NCI-H524 (cell line): ENCODE measurements around the gene CELF4.

Source experiments
- DNase-seq, 2 experiments: peaks; one replicate each; lab custom pipeline; 2025; lab: John Stamatoyannopoulos, UW

The CELF4 gene

DNA sequence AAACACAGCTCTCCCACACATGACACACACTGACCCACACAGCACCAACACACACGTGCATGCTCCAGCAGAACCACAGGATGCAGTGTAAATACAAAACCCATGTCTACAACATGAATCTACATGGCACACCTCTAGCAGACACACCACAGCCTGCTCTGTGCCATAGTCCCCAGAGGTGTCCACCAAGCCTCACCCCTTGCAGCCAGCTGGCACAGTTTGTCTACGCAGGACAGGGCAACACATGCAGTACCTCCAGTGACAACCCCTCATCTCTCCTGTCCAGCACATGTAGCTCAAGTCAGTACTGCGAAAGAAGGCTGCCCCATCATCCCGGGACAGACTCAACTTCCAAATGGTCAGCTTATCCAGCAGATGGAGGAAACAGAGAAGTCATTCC lies 18.9 kb downstream of the CELF4 start:
- DNase-seq: no peak

DNA sequence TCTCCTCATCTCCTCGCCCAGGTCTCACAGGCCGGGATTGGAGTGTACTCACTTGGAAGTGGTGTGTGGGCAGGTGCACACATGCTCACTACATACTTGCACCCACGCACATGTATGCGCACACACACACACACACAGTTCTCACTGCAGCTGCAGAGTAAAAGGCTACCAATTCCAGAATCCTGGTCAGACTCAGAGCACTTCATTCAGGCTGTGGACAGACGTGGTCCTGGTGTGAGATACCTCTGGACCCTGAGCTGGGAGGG lies 19.4 kb downstream of the CELF4 start:
- no peak for DNase-seq

DNA sequence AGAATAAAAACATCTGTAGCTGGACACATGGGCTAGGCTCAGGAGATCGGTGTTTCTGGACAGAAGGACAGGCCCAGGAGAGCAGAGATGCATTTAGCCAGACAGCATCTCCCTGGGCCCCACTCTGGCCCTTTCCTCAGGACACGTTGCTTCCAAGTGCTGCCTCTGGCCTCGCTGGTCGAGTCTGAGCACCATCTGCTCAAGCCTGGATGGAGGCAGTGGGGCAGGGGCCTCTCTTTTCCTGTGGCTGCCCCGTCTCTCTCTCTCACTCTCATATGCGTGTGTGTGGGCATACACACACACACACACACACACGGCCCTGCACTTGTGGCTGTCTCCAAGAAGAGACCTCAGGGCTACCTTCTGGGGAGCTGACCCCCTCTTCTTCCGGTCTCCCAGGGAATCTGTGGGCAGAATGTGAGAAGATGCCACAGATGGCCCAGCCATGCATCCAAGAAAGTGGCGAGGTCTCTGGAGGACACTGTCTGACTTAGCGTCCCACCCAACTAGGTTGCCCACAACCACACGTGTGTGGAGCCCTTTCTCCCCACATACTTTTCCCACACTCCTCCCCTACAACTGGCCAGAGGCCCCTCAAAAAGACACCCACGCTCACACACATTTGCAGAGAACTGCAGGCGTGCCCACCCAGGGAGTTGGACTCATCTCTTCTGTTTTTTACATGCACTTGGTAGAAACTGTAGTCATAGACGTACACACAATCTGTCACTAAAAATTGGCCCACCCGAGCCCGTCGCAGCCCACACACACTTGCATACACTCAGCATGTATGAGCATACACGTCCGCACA lies 19.9 kb downstream of the CELF4 start:
- DNase-seq: no peak

DNA sequence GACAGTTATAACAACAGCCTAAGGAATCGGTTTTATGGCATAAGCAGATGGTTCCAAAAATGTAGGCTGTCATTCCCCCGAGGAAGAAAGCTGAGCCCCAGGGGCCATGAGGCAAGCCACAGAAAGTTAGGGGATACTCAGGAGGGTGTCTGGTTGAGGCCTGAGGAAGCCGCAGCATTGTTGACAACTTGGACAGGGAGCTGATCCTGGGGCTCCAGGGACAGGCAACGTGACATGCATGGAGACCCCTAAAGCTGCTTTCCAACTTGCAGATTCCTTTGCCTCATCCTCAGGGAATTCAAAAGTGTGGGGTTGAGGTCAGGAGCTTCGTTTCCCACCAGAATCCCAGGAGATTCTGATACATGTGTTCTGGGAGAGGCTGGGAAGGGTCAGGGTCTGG lies 20.9 kb downstream of the CELF4 start:
- no peak for DNase-seq

DNA sequence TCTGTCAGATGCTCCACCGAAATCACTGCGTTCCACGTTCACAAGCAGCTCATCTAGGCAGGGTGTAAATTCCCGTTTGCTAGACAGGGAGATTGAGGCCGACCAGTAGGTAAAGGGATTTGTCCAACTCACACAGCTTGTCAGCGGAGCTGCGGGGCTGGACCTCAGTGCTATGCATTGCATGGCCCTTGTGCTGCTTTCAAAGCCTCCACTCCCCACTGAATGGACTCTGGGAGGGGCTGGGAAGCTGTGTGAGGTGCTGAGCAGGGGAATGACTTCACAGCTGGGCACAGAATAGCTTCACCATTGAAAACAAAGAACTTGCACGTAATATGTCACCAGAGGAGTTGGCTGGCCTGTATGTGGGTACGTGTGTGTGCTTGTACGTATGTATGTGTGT lies 21.4 kb downstream of the CELF4 start:
- no peak for DNase-seq

DNA sequence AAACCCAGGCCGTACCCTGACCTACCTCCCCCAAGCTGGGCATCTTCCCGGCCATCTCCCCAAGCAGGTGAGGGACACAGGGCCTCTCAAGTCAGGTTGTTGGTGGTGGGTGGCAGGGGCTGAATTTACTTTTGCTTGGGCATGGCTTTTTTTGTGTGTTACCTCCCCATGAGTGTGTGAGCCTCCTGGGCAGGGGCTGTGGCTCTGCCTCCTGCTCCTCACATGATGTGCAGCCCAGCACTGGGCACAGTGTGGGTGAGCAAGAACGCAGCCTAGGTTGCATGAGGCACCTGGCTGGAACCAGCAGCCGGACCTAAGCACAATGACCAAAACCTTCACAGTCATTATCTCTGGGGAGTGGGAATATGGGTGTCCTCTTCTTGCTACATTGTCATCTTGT lies 22.3 kb downstream of the CELF4 start:
- DNase-seq: no peak

DNA sequence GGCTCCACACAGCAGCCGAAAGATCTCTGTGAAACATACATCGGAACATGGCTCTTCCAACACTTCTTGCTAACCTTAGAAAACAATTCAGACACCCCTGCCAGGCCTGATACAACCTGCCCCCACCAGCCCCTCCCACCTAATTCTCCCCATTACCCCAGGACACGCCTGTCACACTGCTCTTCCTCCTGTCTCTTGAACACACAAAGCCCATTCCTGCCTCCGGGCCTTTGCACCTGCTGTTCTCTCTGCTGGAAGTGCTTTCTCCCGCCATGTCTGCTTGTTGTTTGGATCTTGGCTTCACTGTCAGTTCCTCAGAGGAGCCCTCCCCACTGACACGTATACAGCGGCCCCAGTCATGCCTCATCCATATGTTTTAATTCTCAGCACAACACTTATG lies 24.1 kb downstream of the CELF4 start:
- DNase-seq: no peak

DNA sequence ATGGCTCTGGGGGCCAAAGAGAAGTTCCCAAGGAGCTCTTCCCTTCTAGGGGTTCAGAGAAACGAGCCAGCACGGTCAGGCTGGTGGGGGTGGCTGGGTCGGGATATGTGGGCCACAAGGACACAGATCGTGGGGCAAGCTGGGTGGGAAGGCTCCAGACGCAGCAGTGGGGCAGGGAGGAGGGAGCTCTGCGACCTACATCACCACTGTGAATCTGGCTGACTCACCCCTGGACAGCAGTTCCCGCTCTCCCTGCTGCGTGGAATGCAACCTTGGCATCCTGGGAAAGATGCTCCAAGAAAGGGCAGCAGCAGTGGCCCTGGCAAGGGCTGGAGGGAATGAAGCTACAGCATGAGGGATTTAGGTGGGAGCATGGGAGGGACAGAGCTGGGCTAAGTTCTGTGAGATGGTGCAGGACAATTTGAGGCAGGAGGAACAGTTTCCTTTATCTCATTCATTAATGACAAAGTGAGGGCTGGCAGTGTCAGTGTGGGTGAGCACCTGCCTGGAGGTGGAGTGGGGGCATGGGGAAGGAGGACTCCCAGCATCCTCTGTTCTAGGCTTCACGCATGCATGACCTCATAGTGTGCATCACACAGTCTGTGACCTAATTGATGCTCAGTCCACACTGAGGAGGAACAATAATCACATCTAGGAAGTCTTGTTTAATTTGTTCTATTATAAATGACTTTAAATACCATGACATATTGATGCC lies 25.0 kb downstream of the CELF4 start:
- no peak for DNase-seq

DNA sequence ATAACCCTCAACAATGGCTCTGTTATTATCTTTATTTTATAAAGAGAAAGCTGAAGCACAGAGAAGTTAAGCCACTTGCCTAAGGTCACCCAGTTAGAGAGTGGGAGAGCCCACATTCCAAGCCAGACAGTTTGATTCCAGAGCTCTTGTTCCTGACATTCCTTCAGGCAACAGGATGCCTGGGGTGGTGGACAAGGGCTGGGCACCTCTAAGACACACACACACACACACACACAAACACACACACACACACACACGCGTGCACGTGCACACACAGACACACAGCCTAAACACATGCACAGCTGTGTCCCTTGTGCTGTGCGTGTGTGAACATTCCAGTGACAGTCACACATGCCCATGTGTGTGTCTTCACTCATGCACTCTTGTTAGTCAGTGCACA lies 26.4 kb downstream of the CELF4 start:
- DNase-seq: no peak

DNA sequence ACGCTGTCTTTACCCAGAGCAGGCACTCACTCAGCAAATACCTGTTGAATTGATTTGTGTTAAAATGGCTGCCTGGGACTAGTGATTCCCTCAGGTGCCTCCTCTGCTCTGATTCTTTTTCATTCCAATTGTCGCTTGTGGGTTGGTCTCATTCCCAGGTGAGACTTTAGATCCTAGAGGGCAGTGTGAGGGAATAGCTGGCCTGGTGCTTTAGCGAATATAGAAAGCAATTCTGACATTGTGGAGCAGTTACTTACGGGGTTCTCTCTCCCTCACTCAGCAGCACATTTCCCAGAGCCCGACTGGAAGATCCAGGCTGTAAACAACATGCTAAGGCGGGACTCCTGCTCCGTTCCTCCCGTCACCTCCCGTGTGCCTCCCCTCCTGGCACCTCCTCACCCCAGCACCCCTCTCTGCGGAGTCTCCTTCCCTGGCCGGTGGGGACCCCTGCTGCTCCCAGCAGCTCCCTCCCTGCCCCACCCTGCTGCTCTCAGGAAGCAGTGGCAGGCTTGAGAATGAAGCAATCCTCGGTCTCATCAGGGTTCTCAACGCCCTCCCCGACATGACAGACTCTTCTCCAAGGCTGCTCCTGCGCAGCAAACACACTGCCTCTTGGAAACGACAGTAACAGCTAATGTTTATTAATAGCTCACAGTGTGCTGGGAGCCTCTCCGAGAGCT lies 26.9 kb downstream of the CELF4 start:
- DNase-seq: no peak

DNA sequence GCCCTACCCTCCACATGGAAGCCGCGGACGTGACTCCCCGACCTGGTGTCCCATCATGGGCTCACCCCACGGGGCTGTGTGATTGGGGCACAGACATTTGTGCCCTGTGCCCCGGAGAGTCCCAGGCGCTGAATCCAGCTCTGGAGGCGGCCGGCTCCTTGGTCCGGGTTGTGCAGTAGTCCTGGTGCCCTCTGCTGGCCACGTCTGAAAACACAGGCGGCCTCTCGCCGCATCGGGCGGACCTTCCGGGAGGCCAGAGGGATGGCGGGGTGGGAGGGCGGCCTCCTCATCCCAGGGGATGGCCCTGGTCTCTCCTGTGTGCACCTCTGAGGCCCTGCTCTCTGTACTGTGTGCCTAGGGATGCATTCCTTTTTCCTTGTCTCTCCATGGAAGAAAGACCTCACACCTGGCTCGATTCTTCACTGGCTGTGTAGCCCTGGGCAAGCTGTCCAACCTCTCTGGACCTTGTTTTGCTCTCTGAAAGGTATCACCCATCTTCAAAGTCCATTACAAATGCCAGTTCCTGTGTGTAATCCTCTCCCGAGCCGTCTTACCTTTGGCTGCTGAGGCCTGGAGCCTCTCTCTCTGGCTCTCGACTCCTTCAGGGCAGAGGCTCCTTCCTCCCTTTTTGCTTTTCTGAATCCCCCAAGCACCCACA lies 27.6 kb downstream of the CELF4 start:
- DNase-seq: peak; percentile 58 to 61

DNA sequence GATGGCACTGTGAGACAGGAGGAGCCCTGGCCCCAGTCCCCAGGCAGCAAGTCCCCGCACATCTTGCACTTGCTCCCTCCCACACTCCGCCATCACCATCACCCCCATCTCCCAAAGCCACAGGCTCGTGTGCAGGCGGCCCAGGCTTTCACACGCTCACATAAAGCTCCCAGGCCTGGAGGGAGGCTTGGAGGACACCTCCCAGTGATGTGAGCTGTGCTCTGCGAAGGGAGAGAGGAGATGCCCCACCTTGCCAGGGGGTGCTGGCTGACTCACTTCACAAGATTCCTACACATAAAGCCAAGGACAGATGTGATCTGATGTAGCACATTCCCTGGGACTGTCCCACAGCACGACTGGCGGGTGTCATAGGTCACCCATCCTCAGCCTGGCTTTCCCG lies 28.9 kb downstream of the CELF4 start:
- DNase-seq: no peak

DNA sequence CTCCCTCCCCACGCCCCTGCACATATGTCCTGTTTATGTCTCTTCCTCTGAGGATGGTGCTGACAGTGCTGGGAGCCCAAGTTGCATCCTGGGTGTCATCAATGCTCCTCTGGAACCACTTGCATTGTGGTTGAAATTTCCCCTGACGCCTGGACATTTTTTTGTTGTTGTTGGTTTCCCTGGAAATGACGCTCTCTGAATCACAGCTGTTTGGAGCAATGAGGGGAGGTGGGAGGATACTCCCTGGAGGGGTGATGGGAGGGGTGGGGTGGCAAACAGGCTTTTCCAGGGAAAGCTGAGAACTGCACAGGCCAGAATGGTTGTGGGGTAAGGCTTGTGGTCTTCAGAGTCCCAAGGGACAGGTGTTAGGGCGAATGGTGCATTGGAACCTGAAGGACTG lies 29.6 kb downstream of the CELF4 start:
- DNase-seq: no peak

DNA sequence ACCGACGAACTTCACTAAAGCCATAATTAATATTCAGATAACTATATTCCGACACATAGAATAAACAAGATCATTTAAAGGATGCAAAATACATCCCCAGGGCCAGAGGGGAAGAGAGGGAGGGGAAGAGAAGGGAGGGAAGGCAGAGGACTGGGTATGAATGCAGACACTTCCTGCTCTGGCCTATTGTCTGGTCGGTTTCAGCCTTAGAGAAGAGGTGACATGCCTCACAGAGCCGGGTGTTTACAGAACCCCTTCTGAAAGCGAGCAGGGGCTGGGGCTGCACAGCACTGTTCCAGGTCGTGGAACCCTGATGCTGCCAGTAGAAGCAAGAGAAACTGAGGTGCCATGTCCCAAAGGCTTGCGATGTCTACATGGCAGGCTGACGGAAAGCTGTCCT lies 31.0 kb downstream of the CELF4 start:
- no peak for DNase-seq

DNA sequence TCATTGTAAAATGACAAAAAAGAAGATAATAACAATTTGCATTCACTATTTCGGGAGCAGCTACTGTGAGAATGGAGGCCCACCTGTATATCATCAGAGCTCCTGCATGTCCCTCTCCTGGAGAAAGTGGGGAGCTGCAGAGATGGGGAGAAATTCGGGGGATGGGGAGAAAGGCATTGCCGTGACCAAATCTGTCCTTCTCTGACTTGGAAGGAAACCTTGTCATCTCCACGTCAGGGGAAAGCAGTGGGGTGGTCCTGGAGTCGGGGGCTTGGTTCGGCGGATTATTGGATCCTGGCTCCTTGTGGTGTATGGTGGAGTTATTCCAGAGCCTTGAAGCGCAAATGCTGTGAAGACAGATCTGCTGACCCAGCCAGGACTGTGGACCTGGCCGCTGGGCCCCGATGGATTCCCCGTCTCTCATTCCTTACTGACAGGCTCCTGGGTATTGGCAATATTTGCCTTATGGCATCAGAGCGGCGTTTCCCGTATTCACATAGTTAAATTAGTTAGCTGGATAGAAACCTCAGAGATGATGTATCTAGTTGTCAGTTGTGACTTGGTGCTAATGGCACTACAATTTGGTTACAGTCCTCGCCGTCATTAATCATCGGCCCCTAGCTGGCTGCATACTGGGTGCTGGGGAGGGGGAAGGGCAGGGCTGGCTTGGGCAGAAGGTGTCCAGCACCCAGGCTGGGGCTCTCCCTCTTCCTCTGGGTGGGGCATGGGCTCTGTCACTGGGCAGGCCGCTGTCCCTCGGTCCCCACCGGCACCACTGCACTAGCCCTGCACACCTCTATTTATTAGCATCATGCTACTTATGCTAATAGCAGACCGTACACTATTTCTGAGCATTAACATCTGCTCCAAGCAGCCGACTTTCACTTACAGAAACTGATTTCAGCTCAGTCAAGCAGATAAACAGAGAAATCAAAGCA lies 31.7 kb downstream of the CELF4 start:
- peak in 1 of 2 experiments; percentile 36 for DNase-seq

DNA sequence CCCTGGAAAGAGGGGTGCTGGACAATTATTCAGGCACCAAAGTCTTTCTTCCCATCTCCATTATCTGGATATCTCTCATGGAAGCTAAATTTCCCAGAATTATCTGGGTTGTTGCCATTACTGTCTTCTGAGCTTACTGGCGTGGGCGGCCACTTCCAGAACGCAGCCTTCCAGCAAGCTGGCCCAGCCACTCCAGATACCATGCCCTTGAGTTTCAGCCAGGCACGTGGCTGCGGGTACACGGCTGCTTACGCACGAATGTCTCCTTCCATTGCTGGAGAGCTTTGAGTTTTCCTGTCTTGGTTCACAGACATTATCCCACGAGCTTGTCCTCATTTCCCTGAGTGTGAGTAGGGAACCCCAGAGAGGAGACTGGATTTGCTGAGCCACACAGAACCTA lies 32.7 kb downstream of the CELF4 start:
- DNase-seq: no peak

DNA sequence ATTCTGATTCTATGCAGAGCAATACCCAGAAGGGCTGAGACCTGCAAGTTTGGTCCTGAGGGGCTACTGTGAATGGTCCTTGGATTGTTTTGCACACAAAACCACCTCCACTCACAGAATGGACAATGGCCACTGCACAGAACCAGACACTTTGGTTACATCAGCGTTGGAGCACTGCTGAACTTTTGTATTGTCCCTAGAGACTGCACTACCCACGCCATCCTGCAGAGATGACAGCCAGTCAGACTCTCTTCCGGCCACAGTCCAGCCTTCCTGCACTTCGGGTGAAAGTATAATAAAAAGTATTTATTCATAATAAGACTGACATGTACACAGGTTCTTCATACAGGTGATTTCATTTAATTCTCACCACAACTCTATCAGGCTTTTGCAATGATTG lies 35.7 kb downstream of the CELF4 start:
- no peak for DNase-seq

DNA sequence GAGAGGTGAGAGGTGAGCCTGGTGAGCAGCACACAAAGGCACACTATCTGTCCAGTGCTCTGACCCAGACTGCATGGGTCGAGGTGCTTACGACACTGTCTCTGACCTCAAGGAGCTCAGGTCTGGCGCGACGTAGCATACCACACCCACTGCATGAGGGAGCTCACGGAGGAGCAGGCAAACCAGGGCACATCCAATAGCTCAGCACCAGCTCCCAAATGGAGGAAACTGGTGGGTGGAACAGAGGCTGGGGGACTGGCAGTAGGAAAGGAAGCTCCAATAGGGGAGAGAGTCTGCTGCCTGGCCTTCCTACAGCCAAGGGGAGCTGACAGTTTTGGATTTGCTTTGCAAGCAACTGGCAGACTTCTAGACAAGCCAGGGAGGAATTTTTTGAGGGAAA lies 36.3 kb downstream of the CELF4 start:
- no peak for DNase-seq

DNA sequence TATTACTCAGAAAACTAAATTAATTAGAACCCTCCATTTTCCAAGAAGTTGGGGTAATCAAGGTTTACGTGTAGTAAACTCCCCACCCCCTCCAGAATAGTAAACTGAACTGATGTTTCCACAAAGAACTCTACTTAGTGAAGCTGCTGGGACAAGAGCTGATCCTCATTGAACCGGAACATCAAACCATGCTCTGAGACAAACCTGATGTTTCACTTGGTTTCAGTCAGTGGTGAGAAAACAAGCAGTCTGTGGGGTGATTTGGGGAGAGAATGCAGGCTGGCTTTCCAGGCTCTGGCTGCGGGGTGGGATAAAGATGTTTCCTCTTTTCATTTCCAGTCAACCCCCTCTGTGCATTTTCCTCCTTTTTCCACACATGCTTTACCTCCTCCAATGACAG lies 38.2 kb downstream of the CELF4 start:
- DNase-seq: no peak

DNA sequence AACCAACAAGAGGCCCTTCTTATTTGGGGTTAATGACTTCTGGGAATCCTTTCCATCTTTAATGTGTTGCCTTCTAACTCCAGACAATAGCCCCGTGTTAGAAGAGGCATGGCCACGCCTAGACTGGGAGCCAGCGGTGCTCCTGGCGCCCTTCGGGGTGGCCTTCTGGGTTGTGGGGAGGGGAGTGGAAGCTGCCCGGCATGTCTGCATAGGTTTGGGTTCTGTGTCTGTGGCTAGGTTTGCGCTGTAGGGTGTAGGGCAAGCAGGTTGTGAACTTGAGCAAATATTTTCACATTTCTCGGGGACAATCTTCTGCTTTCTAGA lies 40.4 kb downstream of the CELF4 start:
- no peak for DNase-seq

DNA sequence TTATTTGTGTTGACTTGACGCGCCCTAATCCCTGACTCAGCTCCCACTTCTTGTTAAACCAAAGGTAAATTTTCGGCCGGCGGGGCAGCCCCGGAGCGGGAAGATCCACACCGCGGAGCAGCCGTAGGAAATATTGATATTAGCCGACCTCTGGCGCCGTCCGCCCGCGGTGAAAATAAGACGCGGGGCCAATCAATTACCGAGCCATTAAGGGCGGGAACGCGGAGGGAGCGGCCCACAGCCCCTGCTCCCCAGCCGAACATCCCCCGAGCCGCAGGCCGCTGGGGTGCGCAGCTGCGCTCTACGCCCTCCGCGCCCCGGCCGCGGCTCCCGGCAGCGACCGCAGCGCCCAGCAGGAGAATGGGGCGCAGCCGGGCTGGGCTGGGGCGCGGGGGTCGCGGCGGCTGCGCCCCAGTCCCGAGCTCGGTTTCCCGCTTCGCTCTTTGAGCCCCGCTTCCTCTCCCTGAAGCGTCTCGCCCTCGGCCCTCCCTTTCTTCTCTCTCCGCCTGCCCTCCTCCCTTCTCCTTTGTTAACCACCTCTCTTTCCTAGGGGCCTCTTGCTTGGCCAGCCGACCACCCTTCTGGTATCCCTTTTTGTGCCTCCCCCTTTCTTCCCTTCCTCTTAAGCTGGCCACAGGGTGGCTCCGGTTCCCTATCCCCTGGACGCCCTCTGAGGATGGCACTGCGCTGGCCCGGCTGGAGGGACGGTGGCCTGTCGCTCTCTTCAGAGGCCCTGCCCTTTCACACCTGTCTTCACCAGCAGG lies 40.9 kb downstream of the CELF4 start:
- no peak for DNase-seq
